ENCODE measurements around the gene ATXN7.

Gene ATXN7

DNA sequence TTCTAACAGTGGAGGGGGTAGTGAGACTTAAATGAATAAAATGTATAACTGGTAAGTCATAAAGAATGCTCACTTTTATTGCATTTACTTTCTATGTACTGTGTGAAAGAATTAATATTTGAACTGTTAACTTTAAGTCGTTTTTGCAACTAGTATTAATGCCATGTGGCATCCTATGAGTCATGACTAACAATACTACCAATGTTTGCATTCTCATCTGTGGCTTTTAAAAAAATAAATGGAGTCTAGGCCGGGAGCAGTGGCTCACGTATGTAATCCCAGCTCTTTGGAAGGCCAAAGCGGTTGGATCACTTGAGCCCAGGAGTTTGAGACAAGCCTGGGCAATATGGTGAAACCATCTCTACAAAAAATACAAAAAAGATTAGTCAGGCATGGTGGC is 39.4 kb upstream of the ATXN7 start:
- ChIA-PET POLR2A (no interaction called here), CTCF (interaction anchor here (1.2 to 16.6 kb wide), 4 partner anchors 169 to 469 kb away, joined by 4 to 491 read pairs (median 6); partner anchors contain the start of gene PSMD6)
- TF ChIP-seq, protein P1, sequence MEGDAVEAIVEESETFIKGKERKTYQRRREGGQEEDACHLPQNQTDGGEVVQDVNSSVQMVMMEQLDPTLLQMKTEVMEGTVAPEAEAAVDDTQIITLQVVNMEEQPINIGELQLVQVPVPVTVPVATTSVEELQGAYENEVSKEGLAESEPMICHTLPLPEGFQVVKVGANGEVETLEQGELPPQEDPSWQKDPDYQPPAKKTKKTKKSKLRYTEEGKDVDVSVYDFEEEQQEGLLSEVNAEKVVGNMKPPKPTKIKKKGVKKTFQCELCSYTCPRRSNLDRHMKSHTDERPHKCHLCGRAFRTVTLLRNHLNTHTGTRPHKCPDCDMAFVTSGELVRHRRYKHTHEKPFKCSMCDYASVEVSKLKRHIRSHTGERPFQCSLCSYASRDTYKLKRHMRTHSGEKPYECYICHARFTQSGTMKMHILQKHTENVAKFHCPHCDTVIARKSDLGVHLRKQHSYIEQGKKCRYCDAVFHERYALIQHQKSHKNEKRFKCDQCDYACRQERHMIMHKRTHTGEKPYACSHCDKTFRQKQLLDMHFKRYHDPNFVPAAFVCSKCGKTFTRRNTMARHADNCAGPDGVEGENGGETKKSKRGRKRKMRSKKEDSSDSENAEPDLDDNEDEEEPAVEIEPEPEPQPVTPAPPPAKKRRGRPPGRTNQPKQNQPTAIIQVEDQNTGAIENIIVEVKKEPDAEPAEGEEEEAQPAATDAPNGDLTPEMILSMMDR (IDR thresholded peaks at IDR 0.05; ENCODE audit: insufficient read depth, low read length, missing control alignments) = no peak
- H3K4me3 ChIP-seq (ENCODE audit: low read depth, low read length) = no peak overlapping the region
- DNase-seq (ENCODE audit: low read depth, low spot score) = peak; percentile 57

DNA sequence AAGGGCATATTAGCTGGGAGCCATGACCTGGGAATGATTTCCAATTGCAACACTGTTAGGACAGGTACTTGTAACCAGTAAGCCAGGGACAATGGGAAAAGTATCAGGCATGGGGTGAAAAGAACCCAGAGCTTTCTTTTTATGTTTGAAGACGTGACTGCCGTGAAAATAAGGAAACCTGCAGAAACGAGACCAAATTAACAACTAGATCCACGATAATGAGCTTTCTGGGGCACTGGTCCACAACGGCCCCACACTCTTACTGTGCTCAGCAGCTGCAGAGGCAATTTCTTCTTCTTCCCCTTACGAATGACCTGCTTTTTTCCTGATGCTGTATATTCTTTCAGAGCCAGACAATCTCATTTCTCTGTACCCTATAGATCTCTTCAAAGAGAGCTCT is 33.1 kb upstream of the ATXN7 start:
- H3K4me3 ChIP-seq (ENCODE audit: low read depth, low read length) = no peak overlapping the region
- TF ChIP-seq, protein P1 (IDR thresholded peaks at IDR 0.05; ENCODE audit: insufficient read depth, low read length, missing control alignments) = no peak
- POLR2A ChIA-PET = no interaction called here
- CTCF ChIA-PET = interaction anchor here (0.8 to 6.1 kb wide), 4 partner anchors 12 to 481 kb away, joined by 3 to 32 read pairs (median 4); partner anchors contain the start of gene C3orf49
- DNase-seq (ENCODE audit: low read depth, low spot score) = no peak

- CTCF ChIA-PET = interaction anchor here (0.6 to 6.1 kb wide), 3 partner anchors 14 to 480 kb away, joined by 3 to 32 read pairs (median 7); partner anchors contain the start of gene C3orf49
- no peak overlapping the region for H3K4me3 ChIP-seq (ENCODE audit: low read depth, low read length)
- no peak for DNase-seq (ENCODE audit: low read depth, low spot score)
- TF ChIP-seq, protein P1 (IDR thresholded peaks at IDR 0.05; ENCODE audit: insufficient read depth, low read length, missing control alignments) = no peak
- POLR2A ChIA-PET = interaction anchor here (0.6 to 0.8 kb wide), 3 partner anchors 16 to 185 kb away, joined by 3 to 7 read pairs (median 3); no protein-coding TSS in a partner anchor
These were observed 31.3 kb upstream of the ATXN7 start for GRCh38 chr3:63832395-63832794.

DNA sequence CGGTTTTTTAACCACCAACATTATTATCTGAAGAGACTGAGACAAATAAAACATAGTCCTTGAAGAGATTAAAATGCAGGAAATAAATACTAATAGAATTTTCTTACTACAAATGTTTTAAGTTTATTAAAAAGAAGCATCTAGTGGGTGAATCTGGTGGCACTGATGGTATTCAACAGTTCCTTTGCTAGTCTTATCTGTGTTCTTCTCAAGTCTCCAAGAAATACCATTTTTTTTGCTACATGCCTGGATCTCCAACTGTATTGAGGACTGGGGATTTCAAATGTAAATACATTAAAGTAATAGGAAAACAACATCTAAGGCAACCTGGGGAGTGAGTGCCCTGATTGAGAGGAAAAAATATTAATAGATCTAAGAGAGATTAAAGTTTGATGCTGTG is 22.0 kb upstream of the ATXN7 start:
- no peak for DNase-seq (ENCODE audit: low read depth, low spot score)
- ChIA-PET POLR2A (no interaction called here), CTCF (interaction anchor here (1.3 kb wide), 1 partner anchor 13 kb away, joined by 3 read pairs; no protein-coding TSS in a partner anchor)
- H3K4me3 ChIP-seq (ENCODE audit: low read depth, low read length) = no peak overlapping the region
- TF ChIP-seq, protein P1 (IDR thresholded peaks at IDR 0.05; ENCODE audit: insufficient read depth, low read length, missing control alignments) = no peak

GRCh38 chr3:63842127-63842526 is 21.5 kb upstream of the ATXN7 start:
- ChIA-PET POLR2A (no interaction called here), CTCF (interaction anchor here (0.6 to 1.3 kb wide), 2 partner anchors 13 to 1177 kb away, joined by 3 read pairs; no protein-coding TSS in a partner anchor)
- no peak for DNase-seq (ENCODE audit: low read depth, low spot score)
- H3K4me3 ChIP-seq (ENCODE audit: low read depth, low read length) = no peak overlapping the region
- TF ChIP-seq, protein P1 (IDR thresholded peaks at IDR 0.05; ENCODE audit: insufficient read depth, low read length, missing control alignments) = no peak

DNA sequence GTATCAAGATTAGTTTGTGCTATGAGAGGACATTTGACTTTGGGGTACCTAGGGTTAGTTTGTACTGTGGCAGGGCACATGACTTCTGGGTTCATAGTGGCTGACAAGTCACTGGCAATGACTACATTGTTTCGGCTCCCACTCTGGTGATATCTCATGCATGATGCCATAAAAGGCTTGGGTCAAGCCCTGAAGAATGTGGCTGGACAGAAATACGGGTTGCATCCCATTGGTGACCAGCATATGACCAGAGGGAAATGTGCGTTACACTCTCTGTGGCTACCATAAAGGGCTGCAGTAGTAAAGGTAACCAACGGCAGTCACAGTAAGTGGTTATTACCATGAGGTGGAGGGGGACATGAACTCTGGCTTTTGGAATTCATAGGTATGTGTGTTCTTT is 18.5 kb upstream of the ATXN7 start:
- DNase-seq (ENCODE audit: low read depth, low spot score) = no peak
- TF ChIP-seq, protein P1 (IDR thresholded peaks at IDR 0.05; ENCODE audit: insufficient read depth, low read length, missing control alignments) = no peak
- POLR2A ChIA-PET = no interaction called here

More for the DNA sequence above, 18.5 kb upstream of the ATXN7 start:
- CTCF ChIA-PET = no interaction called here
- H3K4me3 ChIP-seq (ENCODE audit: low read depth, low read length) = no peak overlapping the region

All from AG04449 (cell line).